Breast epithelium (tissue), 4 donors: Measurements from ENCODE around the gene ANKRD24. TPM values are rescaled to one million over a fixed set of nuclear protein-coding genes. Genes with fewer than 3 reads are reported as not detected.

Source experiments
- DNase-seq, 2 donors: peaks; one replicate each; pipeline ENCODE4 v3.0.0-alpha.2; 2019; ENCODE audit warnings: low spot score in 2 of 2
- H3K27ac ChIP-seq, 2 donors: fragments of 200-600 bp; sonication (generic) in 1 of 2; one replicate each; pipeline ENCODE4 v1.5.1; 2016 to 2019; ENCODE audit warnings: mild to moderate bottlenecking in 1 of 2
- H3K27me3 ChIP-seq, 2 donors: fragments of 200-600 bp; sonication (generic) in 1 of 2; one replicate each; pipeline versions ENCODE4 v1.5.1 to v1.6.0; 2017 to 2019; ENCODE audit warnings: control low read depth in 1 of 2, mild to moderate bottlenecking in 1 of 2
- H3K36me3 ChIP-seq: fragments of 200-600 bp; one replicate; pipeline ENCODE4 v1.5.1; 2019
- H3K4me1 ChIP-seq, 2 donors: fragments of 200-600 bp; sonication (generic); one replicate each; pipeline ENCODE4 v1.5.1; 2016 to 2019; ENCODE audit warnings: control low read depth in 1 of 2
- H3K4me3 ChIP-seq, 3 donors: fragments of 200-600 bp; sonication (generic); 1 replicate in 2 of 3; 2 replicates in 1 of 3; pipeline ENCODE4 v1.5.1; 2016 to 2019; ENCODE audit warnings: mild to moderate bottlenecking in 3 of 3, moderate library complexity in 2 of 3
- H3K9me3 ChIP-seq, 2 donors: fragments of 200-600 bp; sonication (generic) in 1 of 2; one replicate each; pipeline ENCODE4 v1.5.1; 2016 to 2019; ENCODE audit warnings: control low read depth in 1 of 2
- POLR2A ChIP-seq: fragments of 450-650 bp; IDR thresholded peaks from one replicate; pipeline ENCODE4 v1.6.1; 2016; ENCODE audit warnings: antibody characterized with exemption, mild to moderate bottlenecking, moderate library complexity
- POLR2AphosphoS5 ChIP-seq, 3 donors: sonication (generic); formaldehyde crosslinking; IDR thresholded peaks; one replicate each; pipeline ENCODE4 v1.6.1; 2017; ENCODE audit warnings: antibody characterized with exemption in 3 of 3
- intact Hi-C: fragments of 100-400 bp; cut with DNase I; formaldehyde crosslinking; loops from one replicate; pipeline ENCODE4 v1.15.1; 2023; ENCODE audit warnings: low total_unique reads
- total RNA-seq, 3 donors: library from RNA; depleted of rRNA; stranded (reverse); fragments of >200 nt; gene quantifications; one replicate each; pipeline ENCODE4 v1.1.0, GENCODE V29; 2016
- TF ChIP-seq, protein P1 (sequence below), 3 donors: fragments of 450-650 bp; IDR thresholded peaks; one replicate each; pipeline ENCODE4 v1.5.1; 2016 to 2017; ENCODE audit warnings: antibody characterized with exemption in 3 of 3, mild to moderate bottlenecking in 3 of 3, moderate library complexity in 3 of 3

ANKRD24 gene
- total RNA-seq, 3 donors from 2014 or later = 0.80 to 3.2 (median 0.98) TPM

DNA sequence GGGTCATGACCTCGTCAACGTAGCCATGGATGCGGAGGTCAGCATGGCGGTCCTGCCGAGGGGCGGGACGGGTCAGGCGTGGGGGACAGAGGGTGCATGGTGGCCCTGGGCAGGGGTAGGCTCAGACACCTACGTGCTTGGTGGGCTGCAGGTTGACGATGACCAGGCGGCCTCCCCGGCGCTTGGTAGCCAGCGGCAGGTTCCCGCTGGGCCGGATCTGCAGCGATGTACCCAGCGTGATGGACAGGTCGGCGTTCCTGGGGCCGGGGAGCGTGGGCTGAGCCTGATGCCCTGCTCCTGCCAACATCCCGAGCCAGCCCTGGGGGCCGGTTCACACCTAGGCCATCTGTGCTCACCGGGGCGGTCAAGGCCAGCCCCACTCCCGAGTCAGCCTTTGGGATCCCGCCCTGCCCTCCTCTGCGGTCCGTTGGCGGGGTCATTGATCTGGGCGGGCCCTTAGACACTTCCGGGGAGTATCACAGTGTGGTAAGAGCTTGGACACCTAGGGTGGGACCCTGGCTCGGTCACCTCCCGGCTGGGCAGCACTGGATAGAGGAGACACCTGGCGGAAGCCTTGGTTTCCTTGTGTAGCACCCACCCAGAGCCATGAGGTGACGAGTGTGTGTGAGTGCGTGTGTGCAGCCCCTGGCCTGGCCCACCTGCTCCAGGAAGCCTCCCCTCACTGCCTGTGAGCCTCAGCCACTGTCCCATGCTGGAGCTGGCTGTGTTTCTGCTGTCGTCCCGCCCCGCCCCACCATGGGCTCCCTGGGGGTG, 7.4 kb upstream of the ANKRD24 start:
- peaks cover 0 to 9% of the 10 kb centered on the region in 2 donors for H3K27me3 ChIP-seq
- no peak overlapping the region for H3K4me3 ChIP-seq
- TF ChIP-seq POLR2AphosphoS5 (IDR thresholded peaks at IDR 0.05) (no peak), POLR2A (no peak)
- TF ChIP-seq, protein P1, sequence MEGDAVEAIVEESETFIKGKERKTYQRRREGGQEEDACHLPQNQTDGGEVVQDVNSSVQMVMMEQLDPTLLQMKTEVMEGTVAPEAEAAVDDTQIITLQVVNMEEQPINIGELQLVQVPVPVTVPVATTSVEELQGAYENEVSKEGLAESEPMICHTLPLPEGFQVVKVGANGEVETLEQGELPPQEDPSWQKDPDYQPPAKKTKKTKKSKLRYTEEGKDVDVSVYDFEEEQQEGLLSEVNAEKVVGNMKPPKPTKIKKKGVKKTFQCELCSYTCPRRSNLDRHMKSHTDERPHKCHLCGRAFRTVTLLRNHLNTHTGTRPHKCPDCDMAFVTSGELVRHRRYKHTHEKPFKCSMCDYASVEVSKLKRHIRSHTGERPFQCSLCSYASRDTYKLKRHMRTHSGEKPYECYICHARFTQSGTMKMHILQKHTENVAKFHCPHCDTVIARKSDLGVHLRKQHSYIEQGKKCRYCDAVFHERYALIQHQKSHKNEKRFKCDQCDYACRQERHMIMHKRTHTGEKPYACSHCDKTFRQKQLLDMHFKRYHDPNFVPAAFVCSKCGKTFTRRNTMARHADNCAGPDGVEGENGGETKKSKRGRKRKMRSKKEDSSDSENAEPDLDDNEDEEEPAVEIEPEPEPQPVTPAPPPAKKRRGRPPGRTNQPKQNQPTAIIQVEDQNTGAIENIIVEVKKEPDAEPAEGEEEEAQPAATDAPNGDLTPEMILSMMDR (IDR thresholded peaks at IDR 0.05) = no peak
- intact Hi-C loops = loop anchor here (5.0 kb wide), 1 partner anchor 1987 kb away; no protein-coding TSS in a partner anchor
- H3K27ac ChIP-seq = no peak overlapping the region
- no peak for DNase-seq
- H3K9me3 ChIP-seq = no peaks in the 10 kb centered on the region
- peaks cover 11% of the 10 kb centered on the region for H3K36me3 ChIP-seq
- no peaks in the 10 kb centered on the region for H3K4me1 ChIP-seq

DNA sequence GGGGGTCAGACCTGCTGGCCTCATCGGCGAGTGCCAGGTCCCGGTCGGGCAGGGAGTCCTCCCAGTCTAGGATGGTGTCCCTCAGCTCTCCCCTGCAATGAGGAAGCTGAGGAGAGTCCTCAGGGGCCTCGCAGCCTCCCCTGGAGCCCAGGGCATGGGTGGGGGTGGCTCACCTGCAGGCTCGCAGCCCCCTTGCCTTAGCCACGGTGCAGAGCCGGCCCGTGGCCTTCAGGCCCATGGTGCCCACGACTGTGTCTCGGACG, 6.9 kb upstream of the ANKRD24 start:
- intact Hi-C loops = loop anchor here (5.0 kb wide), 1 partner anchor 1987 kb away; no protein-coding TSS in a partner anchor
- Histone ChIP-seq H3K9me3 (no peaks in the 10 kb centered on the region), H3K27ac (no peak overlapping the region), H3K27me3 (peaks cover 0 to 9% of the 10 kb centered on the region in 2 donors), H3K4me3 (no peak overlapping the region), H3K4me1 (no peaks in the 10 kb centered on the region), H3K36me3 (peaks cover 11% of the 10 kb centered on the region)
- TF ChIP-seq POLR2AphosphoS5 (IDR thresholded peaks at IDR 0.05) = no peak
- TF ChIP-seq, protein P1 (IDR thresholded peaks at IDR 0.05) = no peak
- no peak for TF ChIP-seq POLR2A
- DNase-seq = no peak

- no peaks in the 10 kb centered on the region for H3K9me3 ChIP-seq
- no peak overlapping the region for H3K27ac ChIP-seq
- no peak for DNase-seq
- H3K4me3 ChIP-seq = no peak overlapping the region
- no peaks in the 10 kb centered on the region for H3K27me3 ChIP-seq
- TF ChIP-seq POLR2A = no peak
- TF ChIP-seq, protein P1 (IDR thresholded peaks at IDR 0.05) = no peak
- TF ChIP-seq POLR2AphosphoS5 (IDR thresholded peaks at IDR 0.05) = no peak
- peaks cover 11% of the 10 kb centered on the region for H3K36me3 ChIP-seq
- intact Hi-C loops = loop anchor here (5.0 kb wide), 1 partner anchor 1985 kb away; no protein-coding TSS in a partner anchor
- peaks cover 0 to 11% of the 10 kb centered on the region in 2 donors for H3K4me1 ChIP-seq
Observed at GRCh38 chr19:4177146-4177545, 5.3 kb upstream of the ANKRD24 start.

DNA sequence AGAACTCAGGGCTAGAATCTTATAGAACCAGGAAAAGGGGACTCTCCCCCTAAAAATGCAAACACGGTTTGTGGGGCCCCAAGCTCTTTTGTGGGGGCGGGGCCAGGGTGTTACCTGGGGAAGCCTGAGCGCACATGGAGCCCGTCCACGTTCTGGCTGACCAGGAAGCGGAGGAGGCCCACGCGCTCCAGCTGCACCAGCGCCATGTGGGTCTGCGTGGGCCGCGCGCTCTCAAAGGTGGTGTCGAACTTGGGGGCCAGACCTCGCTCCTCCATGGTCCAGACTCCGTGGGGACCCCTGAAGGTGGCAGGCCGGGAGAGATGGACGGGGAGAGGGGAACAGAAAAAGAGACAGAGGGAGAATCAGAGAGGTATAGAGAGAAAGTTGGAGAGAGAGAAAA, 3.5 kb upstream of the ANKRD24 start:
- peaks cover 0 to 17% of the 10 kb centered on the region in 2 donors for H3K4me1 ChIP-seq
- no peaks in the 10 kb centered on the region for H3K27me3 ChIP-seq
- TF ChIP-seq, protein P1 (IDR thresholded peaks at IDR 0.05) = no peak
- TF ChIP-seq POLR2A (no peak), POLR2AphosphoS5 (IDR thresholded peaks at IDR 0.05) (no peak)
- DNase-seq = no peak
- no peaks in the 10 kb centered on the region for H3K9me3 ChIP-seq
- no peak overlapping the region for H3K27ac ChIP-seq
- H3K4me3 ChIP-seq = no peak overlapping the region
- intact Hi-C loops = loop anchor here (2.0 to 5.0 kb wide), 2 partner anchors 72 to 1983 kb away; no protein-coding TSS in a partner anchor
- peaks cover 11% of the 10 kb centered on the region for H3K36me3 ChIP-seq

DNA sequence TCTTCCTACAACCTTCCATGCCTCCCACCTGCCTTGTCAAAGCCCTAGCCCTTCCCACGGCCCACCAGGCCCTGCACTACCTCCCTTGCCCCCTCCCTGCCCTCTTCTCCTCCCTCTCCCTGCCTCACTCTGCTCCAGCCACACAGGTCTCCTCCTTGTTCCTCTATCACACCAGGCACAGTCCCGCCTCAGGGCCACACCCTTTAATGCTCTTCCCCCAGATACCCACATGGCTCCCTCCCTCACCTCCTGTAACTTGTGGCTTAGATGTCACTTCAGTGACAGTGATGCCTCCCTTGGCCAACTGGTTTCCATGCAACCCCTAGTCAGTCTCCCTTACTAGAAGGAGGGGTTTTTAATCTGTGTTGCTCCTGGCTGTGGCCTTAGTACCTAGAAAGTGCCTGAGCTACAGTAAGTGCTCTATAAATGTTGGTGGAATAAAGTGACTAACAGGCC, 1.4 kb upstream of the ANKRD24 start:
- Histone ChIP-seq H3K36me3 (no peaks in the 10 kb centered on the region), H3K27me3 (no peaks in the 10 kb centered on the region), H3K9me3 (no peaks in the 10 kb centered on the region), H3K4me1 (peaks cover 0 to 17% of the 10 kb centered on the region in 2 donors), H3K27ac (no peak overlapping the region), H3K4me3 (peak overlapping the region in 2 of 3 donors; percentile 84 to 95)
- intact Hi-C loops = no loop called here
- no peak for DNase-seq
- no peak for TF ChIP-seq POLR2AphosphoS5 (IDR thresholded peaks at IDR 0.05)
- TF ChIP-seq, protein P1 (IDR thresholded peaks at IDR 0.05) = no peak
- no peak for TF ChIP-seq POLR2A
